Chondrocyte (in vitro differentiated cells): Measurements from ENCODE around the gene GMEB2. TPM values are rescaled to one million over a fixed set of nuclear protein-coding genes. Genes with fewer than 3 reads are reported as not detected.

Source experiments
- DNase-seq: peaks from one replicate; pipeline ENCODE4 v3.0.0; 2021; ENCODE audit warnings: mixed read lengths, low spot score
- H3K27ac Mint-ChIP-seq: one replicate; pipeline ENCODE4 v1.8.0; 2021; ENCODE audit warnings: mild to moderate bottlenecking, moderate library complexity, mixed read lengths; ENCODE audit not compliant: unreplicated experiment
- H3K27me3 Mint-ChIP-seq: 2 replicates; pipeline ENCODE4 v1.8.0; 2021; ENCODE audit warnings: low read depth, mixed read lengths
- H3K36me3 Mint-ChIP-seq: 2 replicates; pipeline ENCODE4 v1.8.0; 2021; ENCODE audit warnings: low read depth, mixed read lengths
- H3K4me1 Mint-ChIP-seq: 2 replicates; pipeline ENCODE4 v1.8.0; 2021; ENCODE audit warnings: low read depth, mild to moderate bottlenecking, mixed read lengths
- H3K4me3 Mint-ChIP-seq: one replicate; pipeline ENCODE4 v1.8.0; 2021; ENCODE audit warnings: mild to moderate bottlenecking, moderate library complexity, mixed read lengths; ENCODE audit not compliant: unreplicated experiment
- H3K9me3 Mint-ChIP-seq: 2 replicates; pipeline ENCODE4 v1.8.0; 2021; ENCODE audit warnings: low read depth, mixed read lengths
- total RNA-seq: library from RNA; stranded (reverse); gene quantifications from 3 replicates; pipeline ENCODE4 v1.2.1, GENCODE V29; 2021
- TF ChIP-seq, protein P1 (sequence below): fragments of 200-600 bp; sonication (generic); IDR thresholded peaks from 2 replicates; pipeline ENCODE4 v1.5.0; 2021; ENCODE audit warnings: antibody characterized with exemption, mild to moderate bottlenecking, moderate library complexity

Gene GMEB2
- total RNA-seq, 1 donor from 2014 or later = 8.5 TPM

- peaks cover 5% of the 10 kb centered on the region for H3K27me3 Mint-ChIP-seq
- peak overlapping the region; percentile 59 for H3K4me3 Mint-ChIP-seq
- no peak for DNase-seq
- H3K27ac Mint-ChIP-seq = no peak overlapping the region
- no peaks in the 10 kb centered on the region for H3K4me1 Mint-ChIP-seq
- TF ChIP-seq, protein P1, sequence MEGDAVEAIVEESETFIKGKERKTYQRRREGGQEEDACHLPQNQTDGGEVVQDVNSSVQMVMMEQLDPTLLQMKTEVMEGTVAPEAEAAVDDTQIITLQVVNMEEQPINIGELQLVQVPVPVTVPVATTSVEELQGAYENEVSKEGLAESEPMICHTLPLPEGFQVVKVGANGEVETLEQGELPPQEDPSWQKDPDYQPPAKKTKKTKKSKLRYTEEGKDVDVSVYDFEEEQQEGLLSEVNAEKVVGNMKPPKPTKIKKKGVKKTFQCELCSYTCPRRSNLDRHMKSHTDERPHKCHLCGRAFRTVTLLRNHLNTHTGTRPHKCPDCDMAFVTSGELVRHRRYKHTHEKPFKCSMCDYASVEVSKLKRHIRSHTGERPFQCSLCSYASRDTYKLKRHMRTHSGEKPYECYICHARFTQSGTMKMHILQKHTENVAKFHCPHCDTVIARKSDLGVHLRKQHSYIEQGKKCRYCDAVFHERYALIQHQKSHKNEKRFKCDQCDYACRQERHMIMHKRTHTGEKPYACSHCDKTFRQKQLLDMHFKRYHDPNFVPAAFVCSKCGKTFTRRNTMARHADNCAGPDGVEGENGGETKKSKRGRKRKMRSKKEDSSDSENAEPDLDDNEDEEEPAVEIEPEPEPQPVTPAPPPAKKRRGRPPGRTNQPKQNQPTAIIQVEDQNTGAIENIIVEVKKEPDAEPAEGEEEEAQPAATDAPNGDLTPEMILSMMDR = no peak
- H3K9me3 Mint-ChIP-seq = no peaks in the 10 kb centered on the region
- H3K36me3 Mint-ChIP-seq = no peaks in the 10 kb centered on the region
Measured at GRCh38 chr20:63553251-63553932, 73.5 kb downstream of the GMEB2 start.

GRCh38 chr20:63552481-63553249 is 74.2 kb downstream of the GMEB2 start:
- Mint-ChIP-seq H3K9me3 (no peaks in the 10 kb centered on the region), H3K27me3 (peaks cover 5% of the 10 kb centered on the region), H3K4me1 (no peaks in the 10 kb centered on the region), H3K36me3 (no peaks in the 10 kb centered on the region), H3K4me3 (peak overlapping the region; percentile 19), H3K27ac (no peak overlapping the region)
- DNase-seq = no peak
- TF ChIP-seq, protein P1 = no peak

DNA sequence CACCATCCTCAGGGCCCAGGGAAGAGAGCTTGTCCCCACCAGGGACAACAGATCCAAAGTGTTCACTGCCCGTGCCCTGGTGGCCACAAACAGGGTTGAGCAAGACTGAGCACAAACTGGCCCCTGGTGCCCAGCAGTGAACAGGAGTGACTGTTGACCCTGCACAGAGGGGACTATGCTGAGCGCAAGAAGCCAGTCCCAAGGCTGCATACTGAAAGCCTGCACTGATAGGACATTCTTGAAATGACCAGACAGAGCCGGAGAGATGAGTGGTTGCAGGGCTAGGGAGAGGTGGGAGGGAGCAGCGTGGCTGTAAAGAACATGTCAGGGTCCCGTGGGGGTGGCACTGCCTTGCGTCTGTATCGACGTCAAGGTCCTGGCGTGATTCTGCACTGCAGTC is 75.8 kb downstream of the GMEB2 start:
- no peaks in the 10 kb centered on the region for H3K36me3 Mint-ChIP-seq
- TF ChIP-seq, protein P1 = no peak
- no peak overlapping the region for H3K27ac Mint-ChIP-seq
- H3K4me3 Mint-ChIP-seq = no peak overlapping the region
- no peak for DNase-seq
- no peaks in the 10 kb centered on the region for H3K9me3 Mint-ChIP-seq
- no peaks in the 10 kb centered on the region for H3K4me1 Mint-ChIP-seq
- H3K27me3 Mint-ChIP-seq = peaks cover 9% of the 10 kb centered on the region

DNA sequence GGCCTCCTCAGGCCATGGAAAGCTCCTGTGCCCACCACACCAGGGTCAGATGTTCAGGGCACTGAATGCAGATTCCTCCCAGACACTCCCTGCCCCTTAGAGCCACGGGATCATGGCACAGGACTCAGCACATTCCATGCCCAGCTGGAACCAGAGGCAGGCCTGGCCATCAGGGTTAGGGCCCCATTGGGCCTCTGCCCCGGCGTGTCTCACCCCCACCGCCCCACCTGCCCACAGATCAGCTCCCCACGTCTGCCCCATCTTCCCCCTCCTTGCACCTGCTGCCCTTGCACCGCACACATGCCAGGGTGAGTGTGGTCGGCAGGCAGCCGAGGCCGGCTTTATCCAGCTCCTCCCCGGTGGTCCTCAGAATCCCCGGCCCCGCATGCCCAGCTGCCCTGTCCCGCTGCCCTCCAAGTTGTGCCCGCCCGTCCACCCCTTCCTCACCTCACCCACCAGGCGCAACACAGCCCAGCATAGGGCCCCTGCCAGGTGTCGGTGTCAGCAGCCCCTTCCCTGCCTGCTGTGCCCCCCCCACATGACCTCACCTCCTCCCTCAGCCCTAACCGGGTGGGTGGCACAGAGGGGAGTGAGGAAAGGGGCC is 77.1 kb downstream of the GMEB2 start:
- Mint-ChIP-seq H3K4me1 (no peaks in the 10 kb centered on the region), H3K27me3 (peaks cover 10% of the 10 kb centered on the region), H3K27ac (no peak overlapping the region), H3K4me3 (no peak overlapping the region), H3K9me3 (no peaks in the 10 kb centered on the region), H3K36me3 (no peaks in the 10 kb centered on the region)
- no peak for DNase-seq
- TF ChIP-seq, protein P1 = no peak

- Mint-ChIP-seq H3K4me1 (no peaks in the 10 kb centered on the region), H3K36me3 (no peaks in the 10 kb centered on the region), H3K9me3 (no peaks in the 10 kb centered on the region), H3K27me3 (peaks cover 10% of the 10 kb centered on the region), H3K4me3 (no peak overlapping the region), H3K27ac (no peak overlapping the region)
- TF ChIP-seq, protein P1 = no peak
- DNase-seq = no peak
Measured at GRCh38 chr20:63549019-63549418, 77.9 kb downstream of the GMEB2 start.
